Right lobe of liver (tissue), 6 donors: Measurements from ENCODE around the gene TRPM5. TPM values are rescaled to one million over a fixed set of nuclear protein-coding genes. Genes with fewer than 3 reads are reported as not detected.

ENCODE experiments used
- ATAC-seq, 4 donors: fragments of 200-7000 bp; cut with Tn5 transposase; one replicate each; pipeline ENCODE4 v1.9.1; 2020; ENCODE audit warnings: mild to moderate bottlenecking in 4 of 4, moderate library complexity in 4 of 4
- DNase-seq, 3 donors: peaks; one replicate each; pipeline ENCODE4 v3.0.0-alpha.2; 2020
- H3K27ac ChIP-seq, 3 donors: fragments of 200-600 bp; one replicate each; pipeline ENCODE4 v1.8.0; 2022
- H3K27me3 ChIP-seq, 2 donors: fragments of 200-600 bp; one replicate each; pipeline ENCODE4 v1.8.0; 2022
- H3K36me3 ChIP-seq, 4 donors: fragments of 200-600 bp; sonication (generic) in 1 of 4; one replicate each; pipeline versions ENCODE4 v1.5.1 to v1.8.0; 2017 to 2022; ENCODE audit warnings: control low read depth in 1 of 4
- H3K4me1 ChIP-seq, 4 donors: fragments of 200-600 bp; sonication (generic) in 1 of 4; one replicate each; pipeline versions ENCODE4 v1.5.1 to v1.8.0; 2017 to 2022; ENCODE audit warnings: control low read depth in 1 of 4
- H3K4me3 ChIP-seq, 3 donors: fragments of 200-600 bp; one replicate each; pipeline ENCODE4 v1.8.0; 2022
- H3K9me3 ChIP-seq, 4 donors: fragments of 200-600 bp; sonication (generic) in 1 of 4; one replicate each; pipeline versions ENCODE4 v1.5.1 to v1.8.0; 2017 to 2022; ENCODE audit warnings: control low read depth in 1 of 4
- POLR2A ChIP-seq: fragments of 450-650 bp; IDR thresholded peaks from one replicate; pipeline ENCODE4 v1.6.1; 2017; ENCODE audit warnings: antibody characterized with exemption, mild to moderate bottlenecking
- WGBS: methylation state at CpG from one replicate; pipeline ENCODE4 v1.1.6; 2018; ENCODE audit warnings: low coverage, low lambda C conversion rate; ENCODE audit not compliant: insufficient coverage; ENCODE audit errors: missing lambda C conversion rate; 5-methylcytosine and 5-hydroxymethylcytosine counted together
- intact Hi-C, 2 donors: fragments of 100-400 bp; cut with DNase I; formaldehyde crosslinking; loops; one replicate each; pipeline versions ENCODE4 v1.11.2 to v1.14.1; 2022
- total RNA-seq, 6 experiments: library from RNA; depleted of rRNA in 2 of 6; stranded (reverse); fragments of >200 nt in 2 of 6; fragmentation: NEBNext Ultra II Directional in 3 of 6; extraction: Animal tissue kit (Norgen Biotek cat#: 25700) in 3 of 6; gene quantifications; one replicate each; pipeline versions ENCODE4 v1.1.0 to v1.2.4, GENCODE V29; 2016 to 2023
- TF ChIP-seq, protein P1 (sequence below), 4 donors: fragments of 200-600 bp in 3 of 4; fragments of 450-650 bp in 1 of 4; IDR thresholded peaks; one replicate each; pipeline versions ENCODE4 v1.5.1 to v1.8.0; 2016 to 2022; ENCODE audit warnings: antibody characterized with exemption in 4 of 4, mild to moderate bottlenecking in 2 of 4
- donor health status: DM: no; HTN: yes; CAD: no.
- donor health status: DM: no; HTN: no; CAD: no.
- donor health status: DM: no; HTN: no; CAD: no.
- donor health status: DM: no; HTN: yes; CAD: no.
- donor health status: DM: no; HTN: yes; CAD: no.

The TRPM5 gene
- total RNA-seq, 6 experiments from 2014 or later: not detected

DNA sequence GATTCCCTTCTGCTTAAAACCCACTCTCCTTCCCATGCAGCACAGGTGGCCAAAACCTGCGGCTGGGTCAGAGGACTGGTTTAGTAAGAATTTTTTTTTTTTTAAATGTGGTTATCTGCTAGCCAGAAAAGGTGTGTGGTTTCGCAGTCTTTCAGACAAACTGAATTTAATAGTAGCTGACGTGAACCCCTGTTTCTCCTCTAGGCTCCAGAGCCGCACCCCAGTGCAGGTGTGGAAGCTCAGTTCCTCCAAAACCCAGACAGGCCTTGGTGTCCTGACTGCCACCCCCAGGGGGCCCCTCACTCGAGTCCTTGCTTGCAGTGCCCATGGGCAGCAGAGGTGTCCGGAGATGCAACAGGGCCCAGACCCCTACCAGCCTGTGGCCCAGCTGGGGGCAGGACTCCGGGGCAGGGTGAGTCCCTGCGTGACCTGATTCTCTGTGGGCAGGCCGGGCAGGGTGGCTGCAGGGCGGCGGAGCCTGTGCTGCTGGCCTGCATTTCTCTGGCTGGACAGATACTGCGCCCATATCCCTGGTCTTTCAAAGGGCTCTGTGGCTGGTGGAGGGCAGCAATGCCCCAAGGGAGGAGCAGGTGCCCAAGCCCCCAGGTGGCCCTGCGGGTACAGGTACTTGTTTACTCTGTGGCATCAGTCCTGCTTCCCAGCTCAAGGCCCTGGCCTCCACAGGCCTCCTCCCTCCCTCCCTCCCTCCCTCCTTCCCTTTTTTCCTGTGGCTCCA lies 15.7 kb upstream of the TRPM5 start:
- intact Hi-C loops: no loop called here
- no peak overlapping the region for H3K27ac ChIP-seq
- no peaks in the 10 kb centered on the region for H3K27me3 ChIP-seq
- no peak overlapping the region for H3K4me3 ChIP-seq
- no peak for DNase-seq
- WGBS: 86% methylated on average over 5 of the region's 13 CpGs
- H3K4me1 ChIP-seq: no peaks in the 10 kb centered on the region
- no peak for ATAC-seq
- no peaks in the 10 kb centered on the region for H3K36me3 ChIP-seq
- TF ChIP-seq, protein P1, sequence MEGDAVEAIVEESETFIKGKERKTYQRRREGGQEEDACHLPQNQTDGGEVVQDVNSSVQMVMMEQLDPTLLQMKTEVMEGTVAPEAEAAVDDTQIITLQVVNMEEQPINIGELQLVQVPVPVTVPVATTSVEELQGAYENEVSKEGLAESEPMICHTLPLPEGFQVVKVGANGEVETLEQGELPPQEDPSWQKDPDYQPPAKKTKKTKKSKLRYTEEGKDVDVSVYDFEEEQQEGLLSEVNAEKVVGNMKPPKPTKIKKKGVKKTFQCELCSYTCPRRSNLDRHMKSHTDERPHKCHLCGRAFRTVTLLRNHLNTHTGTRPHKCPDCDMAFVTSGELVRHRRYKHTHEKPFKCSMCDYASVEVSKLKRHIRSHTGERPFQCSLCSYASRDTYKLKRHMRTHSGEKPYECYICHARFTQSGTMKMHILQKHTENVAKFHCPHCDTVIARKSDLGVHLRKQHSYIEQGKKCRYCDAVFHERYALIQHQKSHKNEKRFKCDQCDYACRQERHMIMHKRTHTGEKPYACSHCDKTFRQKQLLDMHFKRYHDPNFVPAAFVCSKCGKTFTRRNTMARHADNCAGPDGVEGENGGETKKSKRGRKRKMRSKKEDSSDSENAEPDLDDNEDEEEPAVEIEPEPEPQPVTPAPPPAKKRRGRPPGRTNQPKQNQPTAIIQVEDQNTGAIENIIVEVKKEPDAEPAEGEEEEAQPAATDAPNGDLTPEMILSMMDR (IDR thresholded peaks at IDR 0.05): no peak
- TF ChIP-seq POLR2A: no peak
- H3K9me3 ChIP-seq: no peaks in the 10 kb centered on the region

DNA sequence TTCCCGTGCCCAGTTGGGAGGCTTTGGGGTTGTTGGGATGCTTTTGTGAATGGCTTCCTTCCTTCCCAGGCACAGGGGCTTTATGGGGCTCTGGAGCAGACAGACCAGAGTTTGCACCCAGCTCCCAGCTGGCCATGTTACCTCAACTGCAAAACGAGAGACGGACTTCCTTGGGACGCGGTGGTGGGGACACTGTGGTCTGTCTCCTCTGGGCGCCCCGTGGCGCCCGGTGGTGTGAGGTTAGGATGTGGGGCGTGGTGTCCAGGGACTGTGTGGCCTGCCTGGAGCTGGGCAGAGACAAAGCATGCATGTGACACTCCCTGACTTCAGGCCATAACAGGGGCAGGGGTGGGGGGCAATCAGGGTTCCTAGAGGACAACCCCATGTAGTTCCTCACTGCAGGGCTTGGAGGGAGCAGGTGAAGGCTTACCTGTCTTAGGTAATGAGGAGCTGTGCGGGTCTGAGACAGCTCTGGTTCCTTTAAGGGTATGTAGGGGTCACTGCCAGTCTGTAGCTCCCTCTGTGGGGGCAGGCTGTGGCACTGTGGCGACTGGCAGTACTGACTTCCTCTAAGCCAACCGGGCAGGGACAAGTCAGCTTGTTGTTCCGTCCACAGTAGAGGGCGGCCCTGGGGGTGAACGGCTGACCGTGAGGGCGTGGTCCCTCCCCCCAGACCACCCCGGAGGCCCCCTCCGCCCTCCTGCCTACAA lies 14.9 kb upstream of the TRPM5 start:
- Histone ChIP-seq H3K27me3 (no peaks in the 10 kb centered on the region), H3K36me3 (no peaks in the 10 kb centered on the region), H3K4me3 (no peak overlapping the region), H3K4me1 (no peaks in the 10 kb centered on the region), H3K27ac (no peak overlapping the region), H3K9me3 (no peaks in the 10 kb centered on the region)
- TF ChIP-seq, protein P1 (IDR thresholded peaks at IDR 0.05): no peak
- no peak for TF ChIP-seq POLR2A
- WGBS: 86% methylated on average over 1 of the region's 20 CpGs
- ATAC-seq (peak in 1 of 4 donors; percentile 14), DNase-seq (no peak)
- intact Hi-C loops: no loop called here

DNA sequence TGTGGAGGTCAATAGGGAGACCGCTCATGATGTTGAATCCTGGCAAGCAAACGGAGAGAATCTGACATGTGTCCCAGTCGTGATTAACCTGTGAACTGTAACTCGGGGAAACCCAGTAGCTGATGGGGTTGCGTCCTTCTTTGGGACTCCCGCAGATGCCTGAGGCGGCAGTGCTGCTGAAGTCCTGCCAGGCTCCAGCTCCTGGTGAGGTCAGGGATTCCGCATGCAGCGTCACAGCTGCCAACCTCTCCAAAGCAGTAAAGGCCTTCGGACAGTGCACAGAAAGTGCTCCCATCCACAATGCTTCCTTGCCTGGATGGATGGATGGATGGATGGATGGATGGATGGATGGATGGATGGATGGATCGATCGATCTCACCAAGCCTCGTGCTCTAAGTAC lies 14.0 kb upstream of the TRPM5 start:
- Histone ChIP-seq H3K27me3 (no peaks in the 10 kb centered on the region), H3K4me1 (no peaks in the 10 kb centered on the region), H3K27ac (no peak overlapping the region), H3K36me3 (no peaks in the 10 kb centered on the region), H3K4me3 (no peak overlapping the region), H3K9me3 (no peaks in the 10 kb centered on the region)
- ATAC-seq: no peak
- TF ChIP-seq POLR2A: no peak
- TF ChIP-seq, protein P1 (IDR thresholded peaks at IDR 0.05): no peak
- WGBS: 78% methylated on average over 5 of the region's 13 CpGs
- intact Hi-C loops: no loop called here
- no peak for DNase-seq

DNA sequence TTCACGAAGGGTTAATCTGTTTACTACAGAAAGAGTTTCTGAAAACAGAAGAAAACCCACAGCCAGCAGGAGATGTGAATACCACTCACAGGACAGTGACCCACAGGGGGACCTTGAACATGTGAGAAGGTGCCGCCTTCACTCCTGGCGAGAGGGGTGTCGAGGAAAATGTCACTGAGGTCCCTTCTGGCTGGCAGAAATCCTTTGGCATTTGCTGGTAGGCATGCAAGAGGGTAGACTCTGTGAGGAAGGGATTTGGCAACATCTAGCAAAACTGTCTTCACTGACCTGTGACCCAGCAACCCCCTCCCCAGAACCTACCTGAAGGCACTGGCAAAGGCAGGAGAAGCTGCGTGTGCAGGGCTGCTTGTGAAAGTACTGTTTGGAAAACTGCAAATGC lies 9.1 kb upstream of the TRPM5 start:
- no peak for ATAC-seq

More for the DNA sequence above, 9.1 kb upstream of the TRPM5 start:
- Histone ChIP-seq H3K9me3 (no peaks in the 10 kb centered on the region), H3K4me1 (no peaks in the 10 kb centered on the region), H3K27me3 (no peaks in the 10 kb centered on the region), H3K4me3 (no peak overlapping the region), H3K36me3 (no peaks in the 10 kb centered on the region), H3K27ac (no peak overlapping the region)
- peak in 1 of 3 donors; percentile 21 for DNase-seq
- no peak for TF ChIP-seq POLR2A
- intact Hi-C loops: no loop called here
- 80% methylated on average over 5 of the region's 5 CpGs for WGBS
